Body of pancreas (tissue), 4 donors: Measurements from ENCODE around the gene IQCK. TPM values are rescaled to one million over a fixed set of nuclear protein-coding genes. Genes with fewer than 3 reads are reported as not detected.
A peak's percentile ranks its signal among the peaks of the same experiment; 100 is the strongest.

Experiments used
- ATAC-seq: fragments of 150-250 bp; one replicate; pipeline ENCODE4 v1.9.1; 2016
- DNase-seq, 4 donors: peaks; one replicate each; pipeline ENCODE4 v3.0.0-alpha.2; 2019
- H3K27ac ChIP-seq, 4 donors: fragments of 200-600 bp; sonication (generic); 1 replicate in 3 of 4; 2 replicates in 1 of 4; pipeline versions ENCODE4 v1.5.1 to v1.6.1; 2016 to 2019; ENCODE audit warnings: mild to moderate bottlenecking in 1 of 4, mixed read lengths in 1 of 4, moderate library complexity in 1 of 4
- H3K27me3 ChIP-seq, 2 donors: fragments of 200-600 bp; sonication (generic); one replicate each; pipeline ENCODE4 v1.6.0; 2016; ENCODE audit warnings: mild to moderate bottlenecking in 1 of 2
- H3K36me3 ChIP-seq, 2 donors: fragments of 200-600 bp; sonication (generic); replicated peaks in 1 of 2; 2 replicates each; pipeline ENCODE4 v1.5.1; 2016; ENCODE audit warnings: low read depth in 2 of 2; ENCODE audit not compliant: insufficient read depth in 1 of 2
- H3K4me1 ChIP-seq: fragments of 200-600 bp; sonication (generic); one replicate; pipeline ENCODE4 v1.6.0; 2016
- H3K4me3 ChIP-seq, 2 donors: fragments of 200-600 bp; sonication (generic); 1 replicate in 1 of 2; 2 replicates in 1 of 2; pipeline ENCODE4 v1.5.1; 2016 to 2019
- H3K9me3 ChIP-seq, 3 donors: fragments of 200-600 bp; sonication (generic); 1 replicate in 2 of 3; 2 replicates in 1 of 3; pipeline ENCODE4 v1.5.1; 2016
- CTCF ChIP-seq, 7 experiments: fragments of 450-650 bp in 4 of 7; fragments of 200-600 bp in 3 of 7; sonication (generic) in 3 of 7; IDR thresholded peaks; one replicate each; pipeline ENCODE4 v1.5.1; 2016 to 2019; ENCODE audit warnings: antibody characterized with exemption in 7 of 7
- POLR2A ChIP-seq, 3 donors: fragments of 450-650 bp; IDR thresholded peaks; one replicate each; pipeline ENCODE4 v1.6.1; 2016; ENCODE audit warnings: antibody characterized with exemption in 3 of 3, mild to moderate bottlenecking in 2 of 3
- WGBS, 2 donors: methylation state at CpG; one replicate each; pipeline ENCODE4 v1.1.5; 2017; 5-methylcytosine and 5-hydroxymethylcytosine counted together
- intact Hi-C: fragments of 100-400 bp; cut with DNase I; formaldehyde crosslinking; loops from one replicate; pipeline ENCODE4 v1.15.1; 2023
- total RNA-seq, 2 donors: library from RNA; depleted of rRNA; stranded (reverse); fragments of >200 nt; gene quantifications; one replicate each; pipeline ENCODE4 v1.1.0, GENCODE V29; 2016

The IQCK gene
- total RNA-seq, 2 donors from 2014 or later = 10.9 to 52.7 TPM

- intact Hi-C loops = loop anchor here (5.0 kb wide), 1 partner anchor 169 kb away; no protein-coding TSS in a partner anchor
Measured at GRCh38 chr16:19881028-19881427, 163.0 kb downstream of the IQCK start.

DNA sequence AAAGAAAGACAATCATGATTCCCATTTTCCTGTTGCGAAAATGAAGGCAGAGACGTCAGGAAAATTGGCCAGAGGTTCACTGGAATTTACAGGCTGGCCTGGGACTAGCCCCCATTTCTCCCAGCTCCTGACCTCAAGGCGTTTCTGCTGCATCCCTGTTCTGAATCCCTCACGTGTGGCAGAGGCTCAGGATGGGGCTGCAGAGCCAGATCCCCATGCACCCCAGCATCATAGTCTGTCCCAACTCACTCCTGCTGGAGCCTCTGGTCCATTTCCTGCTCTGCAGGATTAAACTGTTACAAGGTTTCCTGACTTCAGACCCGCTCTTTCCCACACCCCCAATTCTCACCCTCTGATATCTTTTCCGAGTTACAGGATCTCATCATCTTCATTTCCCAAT, 163.7 kb downstream of the IQCK start:
- intact Hi-C loops = loop anchor here (5.0 kb wide), 1 partner anchor 169 kb away; no protein-coding TSS in a partner anchor
- DNase-seq = no peak
- TF ChIP-seq POLR2A (IDR thresholded peaks at IDR 0.05) (no peak), CTCF (IDR thresholded peaks at IDR 0.05) (no peak)
- Histone ChIP-seq H3K36me3 (no peaks in the 10 kb centered on the region), H3K4me3 (no peak overlapping the region), H3K9me3 (no peaks in the 10 kb centered on the region), H3K27ac (peak overlapping the region in 2 of 4 donors; percentile 70 to 77), H3K4me1 (peaks cover 28% of the 10 kb centered on the region), H3K27me3 (no peaks in the 10 kb centered on the region)
- no peak for ATAC-seq
- WGBS, 2 donors = 65 to 78% methylated on average over 6 of the region's 6 CpGs

More at GRCh38 chr16:19881028-19881427, 163.0 kb downstream of the IQCK start:
- H3K27ac ChIP-seq = no peak overlapping the region
- TF ChIP-seq POLR2A (IDR thresholded peaks at IDR 0.05) (no peak), CTCF (IDR thresholded peaks at IDR 0.05) (no peak)
- ATAC-seq (no peak), DNase-seq (no peak)
- H3K4me1 ChIP-seq = peaks cover 26% of the 10 kb centered on the region
- no peaks in the 10 kb centered on the region for H3K27me3 ChIP-seq
- no peaks in the 10 kb centered on the region for H3K36me3 ChIP-seq
- no peak overlapping the region for H3K4me3 ChIP-seq
- H3K9me3 ChIP-seq = no peaks in the 10 kb centered on the region
- 94% methylated on average over 7 of the region's 7 CpGs for WGBS, 2 donors

- no peak for TF ChIP-seq POLR2A (IDR thresholded peaks at IDR 0.05)
- no peak for TF ChIP-seq CTCF (IDR thresholded peaks at IDR 0.05)
- no peaks in the 10 kb centered on the region for H3K27me3 ChIP-seq
- H3K4me1 ChIP-seq = peaks cover 28% of the 10 kb centered on the region
- H3K4me3 ChIP-seq = no peak overlapping the region
- no peak for ATAC-seq
- H3K36me3 ChIP-seq = no peaks in the 10 kb centered on the region
- H3K27ac ChIP-seq = peak overlapping the region in 3 of 4 donors; percentile 70 to 85 (median 77)
- 63 to 70% methylated on average over 9 of the region's 9 CpGs for WGBS, 2 donors
- intact Hi-C loops = loop anchor here (5.0 kb wide), 1 partner anchor 170 kb away; no protein-coding TSS in a partner anchor
- DNase-seq = no peak
- no peaks in the 10 kb centered on the region for H3K9me3 ChIP-seq
Measured at GRCh38 chr16:19882186-19882585, 164.1 kb downstream of the IQCK start.

DNA sequence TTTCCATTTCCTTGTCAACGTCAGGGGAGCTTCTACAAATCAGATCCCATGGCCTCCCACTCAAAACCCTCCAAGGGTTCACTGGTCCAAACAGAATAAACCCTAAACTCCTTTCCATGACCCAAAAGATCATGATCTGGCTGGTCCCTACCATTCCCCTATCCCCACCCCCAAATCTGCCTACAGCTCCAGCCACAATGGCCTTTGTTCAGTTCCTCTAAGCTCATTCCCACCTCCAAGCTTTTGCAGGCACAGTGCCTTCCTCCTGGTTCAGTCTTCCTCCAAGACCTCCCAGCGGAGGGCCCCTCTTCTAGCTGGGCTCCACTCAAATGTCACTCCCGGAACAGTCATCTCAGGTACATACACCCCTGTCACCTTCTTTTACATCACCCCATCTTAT, 164.6 kb downstream of the IQCK start:
- H3K9me3 ChIP-seq = no peaks in the 10 kb centered on the region
- no peak for TF ChIP-seq POLR2A (IDR thresholded peaks at IDR 0.05)
- no peak for ATAC-seq
- H3K36me3 ChIP-seq = no peaks in the 10 kb centered on the region
- 63 to 69% methylated on average over 3 of the region's 3 CpGs for WGBS, 2 donors
- peaks cover 28% of the 10 kb centered on the region for H3K4me1 ChIP-seq
- intact Hi-C loops = loop anchor here (5.0 kb wide), 1 partner anchor 170 kb away; no protein-coding TSS in a partner anchor
- DNase-seq = no peak
- H3K27ac ChIP-seq = peak overlapping the region in 3 of 4 donors; percentile 70 to 85 (median 77)
- H3K27me3 ChIP-seq = no peaks in the 10 kb centered on the region
- H3K4me3 ChIP-seq = no peak overlapping the region

- peak; percentile 11 for ATAC-seq
- Histone ChIP-seq H3K27me3 (no peaks in the 10 kb centered on the region), H3K27ac (peak overlapping the region; percentile 12 to 85 (median 74)), H3K4me3 (peak overlapping the region; percentile 57 to 73), H3K4me1 (peaks cover 28% of the 10 kb centered on the region), H3K9me3 (no peaks in the 10 kb centered on the region), H3K36me3 (no peaks in the 10 kb centered on the region)
- peak; percentile 21 to 52 (median 38) for DNase-seq
- intact Hi-C loops = loop anchor here (5.0 kb wide), 1 partner anchor 171 kb away; no protein-coding TSS in a partner anchor
- WGBS, 2 donors = 14 to 50% methylated on average over 6 to 34 of the region's 35 CpGs
- no peak for TF ChIP-seq CTCF (IDR thresholded peaks at IDR 0.05)
- peak in 1 of 3 donors; percentile 31 for TF ChIP-seq POLR2A (IDR thresholded peaks at IDR 0.05)
Measured at GRCh38 chr16:19883296-19883965, 165.4 kb downstream of the IQCK start.
